ENCODE measurements around the gene DMD.

Gene DMD

DNA sequence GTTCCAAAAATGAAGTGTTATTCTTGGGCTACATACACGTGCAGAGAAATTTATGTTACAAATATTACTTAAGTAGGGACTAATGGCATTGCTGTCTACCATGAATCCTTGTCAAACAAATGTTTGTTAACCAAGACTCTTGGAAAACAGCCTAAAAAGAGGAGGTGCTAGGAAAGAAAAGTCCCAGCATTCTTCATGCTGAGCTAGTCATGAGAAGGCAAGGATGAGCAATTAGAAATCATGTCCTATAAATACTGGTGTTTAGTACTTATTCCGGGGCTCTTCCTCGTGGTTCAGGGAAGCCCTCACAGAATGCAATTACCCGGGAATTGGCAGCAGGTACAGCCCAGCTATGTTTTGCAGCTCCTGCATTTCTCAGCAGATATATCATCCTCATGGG is 1761.4 kb downstream of the DMD start:
- TF ChIP-seq, protein P1, sequence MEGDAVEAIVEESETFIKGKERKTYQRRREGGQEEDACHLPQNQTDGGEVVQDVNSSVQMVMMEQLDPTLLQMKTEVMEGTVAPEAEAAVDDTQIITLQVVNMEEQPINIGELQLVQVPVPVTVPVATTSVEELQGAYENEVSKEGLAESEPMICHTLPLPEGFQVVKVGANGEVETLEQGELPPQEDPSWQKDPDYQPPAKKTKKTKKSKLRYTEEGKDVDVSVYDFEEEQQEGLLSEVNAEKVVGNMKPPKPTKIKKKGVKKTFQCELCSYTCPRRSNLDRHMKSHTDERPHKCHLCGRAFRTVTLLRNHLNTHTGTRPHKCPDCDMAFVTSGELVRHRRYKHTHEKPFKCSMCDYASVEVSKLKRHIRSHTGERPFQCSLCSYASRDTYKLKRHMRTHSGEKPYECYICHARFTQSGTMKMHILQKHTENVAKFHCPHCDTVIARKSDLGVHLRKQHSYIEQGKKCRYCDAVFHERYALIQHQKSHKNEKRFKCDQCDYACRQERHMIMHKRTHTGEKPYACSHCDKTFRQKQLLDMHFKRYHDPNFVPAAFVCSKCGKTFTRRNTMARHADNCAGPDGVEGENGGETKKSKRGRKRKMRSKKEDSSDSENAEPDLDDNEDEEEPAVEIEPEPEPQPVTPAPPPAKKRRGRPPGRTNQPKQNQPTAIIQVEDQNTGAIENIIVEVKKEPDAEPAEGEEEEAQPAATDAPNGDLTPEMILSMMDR (IDR thresholded peaks at IDR 0.05; ENCODE audit: low read length), result no peak
- TF ChIP-seq EZH2phosphoT487 (IDR thresholded peaks at IDR 0.05; ENCODE audit: low read length) (no peak), EZH2 (optimal IDR thresholded peaks at IDR 0.05; ENCODE audit: low read depth, low read length) (no peak)
- H2AFZ ChIP-seq (ENCODE audit: low read length), result no peak overlapping the region
- H3K79me2 ChIP-seq (ENCODE audit: low read length), result no peaks in the 10 kb centered on the region
- H4K20me1 ChIP-seq (ENCODE audit: insufficient read depth, low read length), result no peaks in the 10 kb centered on the region
- no peak overlapping the region for H3K27ac ChIP-seq (ENCODE audit: low read length)
- H3F3A ChIP-seq (ENCODE audit: insufficient read depth, low read length), result no peaks in the 10 kb centered on the region
- H3K4me1 ChIP-seq (ENCODE audit: low read length), result no peaks in the 10 kb centered on the region
- H3K4me2 ChIP-seq (ENCODE audit: low read depth, low read length), result no peak overlapping the region
- DNase-seq, result no peak
- H3K9ac ChIP-seq (ENCODE audit: low read length), result no peak overlapping the region
- H3K9me3 ChIP-seq (replicated peaks; ENCODE audit: insufficient read depth, low read length), result no peaks in the 10 kb centered on the region
- H3K9me2 ChIP-seq (replicated peaks; ENCODE audit: insufficient read depth, low read length), result no peaks in the 10 kb centered on the region
- no peaks in the 10 kb centered on the region for H3K27me3 ChIP-seq (replicated peaks; ENCODE audit: insufficient read depth, low read length)
- H3K4me3 ChIP-seq (ENCODE audit: low read length), result no peak overlapping the region
- no peaks in the 10 kb centered on the region for H3K36me3 ChIP-seq (replicated peaks; ENCODE audit: insufficient read depth, low read length)

DNA sequence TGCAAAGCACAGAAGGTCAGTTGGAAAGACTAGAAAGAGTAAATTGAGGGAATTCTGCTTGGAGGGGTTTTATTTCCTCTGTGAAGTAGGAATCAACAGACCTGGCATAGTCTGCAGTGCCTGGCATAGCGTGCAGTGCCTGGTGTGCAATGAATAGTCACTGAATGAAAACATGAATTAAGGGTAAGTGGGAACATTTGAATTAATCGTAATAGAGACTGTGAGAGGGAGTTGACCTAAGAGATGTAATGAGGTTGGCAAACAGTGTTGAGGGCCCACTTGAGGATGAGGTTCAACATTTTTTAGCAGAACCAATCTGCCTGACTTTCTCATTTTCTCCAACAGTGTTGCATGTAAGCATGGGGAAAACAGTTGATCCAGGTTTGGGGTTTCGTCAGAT is 1762.3 kb downstream of the DMD start:
- TF ChIP-seq EZH2 (optimal IDR thresholded peaks at IDR 0.05; ENCODE audit: low read depth, low read length), result no peak
- no peak for TF ChIP-seq EZH2phosphoT487 (IDR thresholded peaks at IDR 0.05; ENCODE audit: low read length)
- TF ChIP-seq, protein P1 (IDR thresholded peaks at IDR 0.05; ENCODE audit: low read length), result no peak

DNA sequence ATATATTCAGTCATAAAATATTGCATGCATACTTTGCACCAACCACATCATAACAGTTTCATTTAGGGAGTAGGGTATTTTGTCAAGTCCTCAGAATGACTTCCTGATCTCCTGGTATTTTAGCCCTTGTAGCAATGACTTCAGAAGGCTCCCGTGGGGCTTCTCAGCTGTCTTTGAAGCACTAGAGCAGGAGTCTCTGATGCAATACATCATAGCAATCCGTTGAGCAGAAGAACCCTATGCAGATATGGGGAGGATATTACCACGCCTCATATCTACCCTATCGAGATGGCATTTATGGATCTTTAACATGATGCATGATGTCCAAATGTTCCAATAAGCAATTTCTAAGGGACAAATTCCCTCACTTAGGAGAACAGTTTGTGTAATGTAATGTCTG is 1765.8 kb downstream of the DMD start:
- Histone ChIP-seq H4K20me1 (ENCODE audit: insufficient read depth, low read length) (no peaks in the 10 kb centered on the region), H3K79me2 (ENCODE audit: low read length) (no peaks in the 10 kb centered on the region), H3K4me2 (ENCODE audit: low read depth, low read length) (no peak overlapping the region), H3K27me3 (replicated peaks; ENCODE audit: insufficient read depth, low read length) (no peaks in the 10 kb centered on the region), H2AFZ (ENCODE audit: low read length) (no peak overlapping the region), H3K9me2 (replicated peaks; ENCODE audit: insufficient read depth, low read length) (no peaks in the 10 kb centered on the region), H3K4me1 (ENCODE audit: low read length) (no peaks in the 10 kb centered on the region), H3F3A (ENCODE audit: insufficient read depth, low read length) (no peaks in the 10 kb centered on the region), H3K4me3 (ENCODE audit: low read length) (no peak overlapping the region), H3K36me3 (replicated peaks; ENCODE audit: insufficient read depth, low read length) (no peaks in the 10 kb centered on the region), H3K27ac (ENCODE audit: low read length) (no peak overlapping the region), H3K9ac (ENCODE audit: low read length) (no peak overlapping the region), H3K9me3 (replicated peaks; ENCODE audit: insufficient read depth, low read length) (no peaks in the 10 kb centered on the region)
- no peak for TF ChIP-seq EZH2phosphoT487 (IDR thresholded peaks at IDR 0.05; ENCODE audit: low read length)
- TF ChIP-seq EZH2 (optimal IDR thresholded peaks at IDR 0.05; ENCODE audit: low read depth, low read length), result no peak
- TF ChIP-seq, protein P1 (IDR thresholded peaks at IDR 0.05; ENCODE audit: low read length), result no peak
- DNase-seq, result no peak

More for the DNA sequence above, 1762.3 kb downstream of the DMD start:
- Histone ChIP-seq H3K9ac (ENCODE audit: low read length) (no peak overlapping the region), H3K4me3 (ENCODE audit: low read length) (no peak overlapping the region), H3K36me3 (replicated peaks; ENCODE audit: insufficient read depth, low read length) (no peaks in the 10 kb centered on the region), H3K4me2 (ENCODE audit: low read depth, low read length) (no peak overlapping the region), H3K9me3 (replicated peaks; ENCODE audit: insufficient read depth, low read length) (no peaks in the 10 kb centered on the region), H4K20me1 (ENCODE audit: insufficient read depth, low read length) (no peaks in the 10 kb centered on the region), H3K4me1 (ENCODE audit: low read length) (no peaks in the 10 kb centered on the region), H3F3A (ENCODE audit: insufficient read depth, low read length) (no peaks in the 10 kb centered on the region), H3K9me2 (replicated peaks; ENCODE audit: insufficient read depth, low read length) (no peaks in the 10 kb centered on the region), H3K27ac (ENCODE audit: low read length) (no peak overlapping the region), H3K79me2 (ENCODE audit: low read length) (no peaks in the 10 kb centered on the region), H3K27me3 (replicated peaks; ENCODE audit: insufficient read depth, low read length) (no peaks in the 10 kb centered on the region), H2AFZ (ENCODE audit: low read length) (no peak overlapping the region)
- no peak for DNase-seq

All from MM.1S (cell line).